Measurements from ENCODE around the gene PPP2R5B.

Gene PPP2R5B

GRCh38 chr11:64929625-64930024, 5.1 kb downstream of the PPP2R5B start:
- no peak for DNase-seq (ENCODE audit: low spot score)

GRCh38 chr11:64930340-64930739, 5.9 kb downstream of the PPP2R5B start:
- no peak for DNase-seq (ENCODE audit: low spot score)

- DNase-seq (ENCODE audit: low spot score), result no peak
Observed at GRCh38 chr11:64931290-64931689, 6.8 kb downstream of the PPP2R5B start.

- DNase-seq (ENCODE audit: low spot score), result no peak
Observed at GRCh38 chr11:64932324-64932723, 7.8 kb downstream of the PPP2R5B start.

- DNase-seq (ENCODE audit: low spot score), result no peak
Observed at GRCh38 chr11:64933213-64933934, 8.9 kb downstream of the PPP2R5B start.

GRCh38 chr11:64933935-64934681, 9.6 kb downstream of the PPP2R5B start:
- no peak for DNase-seq (ENCODE audit: low spot score)

GRCh38 chr11:64934682-64935358, 10.3 kb downstream of the PPP2R5B start:
- DNase-seq (ENCODE audit: low spot score), result no peak

GRCh38 chr11:64935359-64936081, 11.0 kb downstream of the PPP2R5B start, which contains the start of gene GPHA2:
Gene GPHA2, minus strand, starts transcription at chr11:64935893. Its CDS starts 433 bp downstream, at chr11:64935460.
- DNase-seq (ENCODE audit: low spot score), result no peak

GRCh38 chr11:64936539-64936938, 12.1 kb downstream of the PPP2R5B start:
- no peak for DNase-seq (ENCODE audit: low spot score)

- no peak for DNase-seq (ENCODE audit: low spot score)
Observed at GRCh38 chr11:64947208-64947814, 22.8 kb downstream of the PPP2R5B start.

- DNase-seq (ENCODE audit: low spot score), result no peak
Observed at GRCh38 chr11:64951529-64951928, 27.0 kb downstream of the PPP2R5B start.

- no peak for DNase-seq (ENCODE audit: low spot score)
Observed at GRCh38 chr11:64954201-64954600, 29.7 kb downstream of the PPP2R5B start.

GRCh38 chr11:64959498-64959897, 35.0 kb downstream of the PPP2R5B start:
- no peak for DNase-seq (ENCODE audit: low spot score)

- no peak for DNase-seq (ENCODE audit: low spot score)
Observed at GRCh38 chr11:64960719-64961118, 36.2 kb downstream of the PPP2R5B start.

- no peak for DNase-seq (ENCODE audit: low spot score)
Observed at GRCh38 chr11:64963072-64963631, 38.7 kb downstream of the PPP2R5B start.

GRCh38 chr11:64967375-64967774, 42.9 kb downstream of the PPP2R5B start:
- no peak for DNase-seq (ENCODE audit: low spot score)

- DNase-seq (ENCODE audit: low spot score), result no peak
Observed at GRCh38 chr11:64969209-64969608, 44.7 kb downstream of the PPP2R5B start.

GRCh38 chr11:64970731-64971151, 46.3 kb downstream of the PPP2R5B start:
- peak; percentile 28 for DNase-seq (ENCODE audit: low spot score)

- DNase-seq (ENCODE audit: low spot score), result peak; percentile 90
Observed at GRCh38 chr11:64971421-64972233, 47.1 kb downstream of the PPP2R5B start, which contains the start of gene MAJIN. Gene MAJIN, minus strand, starts transcription at chr11:64972108. Its CDS starts 12,703 bp downstream, at chr11:64959405.

- no peak for DNase-seq (ENCODE audit: low spot score)
Observed at GRCh38 chr11:64974124-64974523, 49.6 kb downstream of the PPP2R5B start.
